GM18520 (cell line): Measurements from ENCODE around the gene NDRG2.

Experiments
- ATAC-seq: cut with Tn5 transposase; IDR thresholded peaks from one replicate; pipeline ENCODE4 v1.9.1; 2021; ENCODE audit not compliant: unreplicated experiment

NDRG2 gene

DNA sequence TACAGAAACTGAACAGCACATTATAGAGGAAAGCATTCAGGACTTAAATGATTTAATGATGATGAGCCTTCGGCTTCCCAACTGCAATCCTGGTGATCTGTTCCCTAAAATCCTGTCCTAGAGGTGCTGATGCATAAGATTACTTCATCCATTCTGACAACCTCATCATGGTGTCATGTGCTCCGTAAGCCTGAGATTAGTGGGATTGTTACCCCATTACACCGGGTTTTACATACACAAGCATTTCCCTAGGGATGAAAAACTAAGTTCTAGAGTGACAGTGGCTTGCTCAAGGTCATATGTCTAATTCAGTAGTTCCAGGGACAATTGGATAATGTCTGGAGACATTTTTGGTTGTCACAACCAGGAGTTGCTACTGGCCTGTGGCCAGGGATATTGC is 12.3 kb upstream of the NDRG2 start:
- ATAC-seq, result no peak

DNA sequence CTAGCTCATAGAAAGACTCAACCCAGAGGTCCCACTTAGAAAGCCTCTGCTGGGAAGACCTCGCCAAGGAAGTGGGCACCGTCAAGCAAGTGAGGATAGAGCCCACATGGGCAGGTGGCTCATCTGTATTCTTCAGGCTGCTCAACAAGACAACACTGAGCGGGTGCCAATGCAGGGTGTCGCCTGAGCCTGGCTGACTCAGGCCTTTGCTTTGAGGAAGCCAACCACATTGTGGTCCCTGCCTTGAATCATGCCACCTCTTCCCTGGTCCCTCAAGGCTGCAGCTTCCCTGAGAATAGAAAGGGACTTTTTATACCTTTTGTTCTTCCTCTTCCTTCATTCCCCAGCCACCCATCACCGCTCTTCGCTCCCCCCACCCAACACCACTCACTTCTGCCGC is 11.9 kb upstream of the NDRG2 start:
- ATAC-seq, result no peak

DNA sequence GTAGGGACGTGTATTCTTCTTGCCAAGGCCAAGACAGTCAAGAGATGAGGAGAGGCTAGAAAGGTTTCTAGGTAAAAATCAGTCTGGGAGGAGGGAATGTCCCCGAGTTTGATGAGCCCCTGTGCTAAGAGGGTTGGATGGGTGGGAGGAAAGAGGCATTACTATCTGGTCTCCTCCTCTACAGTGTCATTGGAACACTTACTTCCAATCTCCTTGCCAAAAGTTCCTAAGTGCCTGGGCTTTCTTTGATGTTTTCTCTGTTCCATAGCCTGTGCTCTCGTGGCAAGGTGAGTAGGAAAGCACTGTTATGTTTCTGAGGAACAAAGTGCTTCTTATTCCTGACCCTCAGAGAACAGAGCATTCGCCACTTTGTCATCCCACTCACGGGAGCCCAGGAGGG is 9.8 kb upstream of the NDRG2 start, which contains the start of gene RNASE13:
TSS of gene RNASE13 (minus strand) at position 101 of the 400 bp plus-strand sequence. CDS start 519 bp downstream, outside the sequence.
- ATAC-seq, result no peak

DNA sequence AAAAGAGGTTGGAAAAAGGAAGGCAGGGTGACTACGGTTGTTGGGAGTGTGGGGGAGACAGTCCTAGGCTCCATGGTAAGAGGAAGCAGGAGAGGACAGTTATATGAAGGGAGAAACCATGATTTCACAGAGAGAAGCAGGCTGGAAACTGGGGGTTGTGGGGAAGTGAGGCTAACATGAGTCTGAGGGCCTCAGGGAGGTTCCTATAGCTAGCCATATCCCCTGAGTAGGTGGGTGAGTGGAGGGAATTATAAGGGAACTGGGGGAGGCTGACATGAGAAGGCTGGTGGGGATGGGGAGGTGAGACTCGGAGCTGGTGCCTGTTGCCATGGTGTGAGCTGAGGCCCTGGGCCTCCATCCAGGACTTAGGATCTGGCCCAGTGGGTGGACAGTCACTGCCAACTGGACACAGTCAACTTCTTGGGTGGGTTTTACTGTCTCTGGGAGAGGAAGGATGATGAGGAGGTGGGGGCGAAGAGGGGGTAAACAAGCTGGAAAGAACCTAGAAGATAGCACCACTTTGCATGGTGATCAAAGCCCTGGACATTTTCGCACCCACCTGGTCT is 8.4 kb upstream of the NDRG2 start:
- ATAC-seq, result no peak

DNA sequence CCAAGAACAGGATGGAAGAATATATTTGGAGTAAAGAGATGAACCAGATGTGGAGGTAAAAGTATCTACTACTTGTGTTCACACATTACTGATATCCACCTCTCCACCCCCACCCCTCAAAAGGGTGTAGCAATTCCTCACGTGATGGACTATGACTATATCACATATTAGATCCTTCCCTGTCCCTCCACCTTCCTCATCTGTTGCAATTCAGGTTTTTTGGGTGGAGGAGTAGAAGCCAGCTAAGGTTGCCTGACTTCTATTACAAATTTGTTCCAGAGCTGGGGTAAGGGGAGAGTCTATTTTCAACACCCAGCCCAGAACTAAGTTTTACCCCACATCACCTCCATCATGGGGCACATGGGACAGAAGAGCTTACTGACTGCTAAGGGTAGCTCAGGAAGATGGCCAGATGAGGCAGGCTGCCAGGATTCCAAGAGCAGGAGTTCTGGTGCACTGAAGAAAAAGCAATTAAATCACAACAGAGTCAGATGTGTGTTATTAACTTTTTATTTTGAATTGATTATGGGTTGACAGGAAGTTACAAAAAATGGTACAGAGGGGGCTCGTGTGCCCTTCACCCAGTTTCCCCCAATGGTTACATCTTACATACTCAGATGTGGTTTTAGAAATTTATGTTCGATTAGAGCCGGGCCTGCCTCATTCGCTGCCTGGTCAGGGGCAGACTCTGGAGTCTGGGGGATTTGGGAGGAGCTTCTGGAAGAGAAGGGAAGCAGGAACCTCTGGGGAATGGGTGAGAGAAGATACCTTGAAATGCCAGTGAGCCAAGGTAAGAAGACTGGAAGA is 7.7 kb upstream of the NDRG2 start:
- no peak for ATAC-seq

DNA sequence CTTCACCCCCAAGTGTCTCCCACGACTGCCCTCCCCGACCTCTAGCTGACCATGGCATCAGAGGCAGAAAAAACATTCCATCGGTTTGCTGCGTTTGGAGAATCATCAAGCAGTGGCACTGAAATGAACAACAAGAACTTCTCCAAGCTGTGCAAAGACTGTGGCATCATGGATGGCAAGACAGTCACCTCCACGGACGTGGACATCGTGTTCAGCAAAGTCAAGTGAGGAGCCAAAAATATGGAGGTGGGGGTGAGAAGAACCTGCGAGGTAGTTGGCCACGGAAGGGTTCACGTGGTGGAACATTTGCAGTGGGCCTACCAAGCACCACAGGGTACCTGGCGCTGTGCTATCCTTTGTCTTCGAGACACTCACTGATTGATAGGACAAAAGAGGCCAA is 5.7 kb upstream of the NDRG2 start:
- no peak for ATAC-seq

DNA sequence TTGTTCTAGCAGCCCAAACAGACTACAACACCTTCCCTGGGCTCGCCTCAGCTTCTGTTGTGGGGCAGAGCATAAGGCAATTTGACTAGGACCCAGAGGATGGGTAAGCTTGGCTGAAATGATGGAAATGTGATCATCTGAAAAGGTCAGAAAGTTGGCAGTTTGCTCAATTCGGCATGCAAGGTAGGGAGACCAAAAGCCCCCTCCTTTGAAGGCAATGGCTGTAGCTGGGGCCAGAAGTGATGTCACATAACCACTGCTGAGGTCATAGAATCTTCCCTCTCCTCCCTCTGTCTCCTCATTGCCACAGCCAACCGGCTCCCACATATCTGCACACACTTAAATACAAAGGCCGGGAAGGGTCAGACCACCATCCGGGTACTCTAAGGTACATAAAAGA is 5.1 kb upstream of the NDRG2 start, which contains the start of gene TPPP2:
TSS of gene TPPP2 (plus strand) at position 301 of the 400 bp plus-strand sequence. CDS start 365 bp downstream, outside the sequence.
- ATAC-seq, result no peak

DNA sequence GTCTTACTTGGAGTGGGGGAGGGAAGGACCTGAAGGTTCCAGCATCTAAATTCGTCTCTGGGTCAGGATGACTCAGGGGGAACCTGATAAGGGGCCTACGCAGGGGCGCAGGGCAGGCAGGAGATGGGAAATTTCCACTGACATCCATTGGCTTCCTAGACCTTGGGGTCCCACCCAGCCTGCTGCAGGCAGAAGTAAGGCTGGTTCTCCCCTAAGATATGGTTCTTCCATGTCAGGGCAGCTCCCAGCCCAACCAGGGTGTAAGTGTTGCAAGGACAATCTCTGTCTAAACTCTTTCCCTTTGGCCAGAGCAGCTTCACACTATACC is 2.1 kb upstream of the NDRG2 start:
- no peak for ATAC-seq

DNA sequence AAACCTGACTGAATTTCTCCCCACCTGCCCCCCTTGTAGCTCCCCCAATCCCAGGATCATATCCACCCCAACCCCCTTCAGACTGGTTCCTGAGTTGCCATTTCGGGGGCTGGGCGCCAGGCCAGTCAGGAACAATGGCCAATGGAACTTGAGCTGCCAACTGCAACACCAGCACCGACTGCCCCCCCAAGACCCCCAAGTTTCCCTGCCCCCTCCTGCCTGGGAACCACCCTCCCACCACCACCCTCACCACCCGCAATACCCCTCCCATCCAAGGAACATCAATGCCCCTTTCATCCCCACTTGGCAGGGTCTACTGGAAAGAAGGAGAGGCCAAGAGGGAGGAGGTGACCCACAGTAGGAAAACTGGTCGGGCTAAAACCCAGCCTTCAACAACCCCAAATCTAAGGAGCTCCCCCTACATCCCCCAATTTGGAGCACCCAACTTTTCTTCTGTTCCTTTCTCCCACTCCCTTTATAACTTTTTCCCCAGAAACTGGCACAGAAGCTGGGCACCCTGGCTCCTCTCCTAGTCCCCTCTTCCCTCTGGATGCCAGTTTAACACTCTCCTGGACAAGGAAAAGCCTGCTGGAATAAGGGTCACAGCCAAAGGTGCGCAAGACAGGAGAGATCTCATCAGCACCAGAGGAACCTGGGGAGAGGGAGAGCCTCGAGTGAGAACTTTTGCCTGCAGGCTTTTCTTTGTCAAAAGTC is 1.6 kb upstream of the NDRG2 start:
- ATAC-seq, result no peak

DNA sequence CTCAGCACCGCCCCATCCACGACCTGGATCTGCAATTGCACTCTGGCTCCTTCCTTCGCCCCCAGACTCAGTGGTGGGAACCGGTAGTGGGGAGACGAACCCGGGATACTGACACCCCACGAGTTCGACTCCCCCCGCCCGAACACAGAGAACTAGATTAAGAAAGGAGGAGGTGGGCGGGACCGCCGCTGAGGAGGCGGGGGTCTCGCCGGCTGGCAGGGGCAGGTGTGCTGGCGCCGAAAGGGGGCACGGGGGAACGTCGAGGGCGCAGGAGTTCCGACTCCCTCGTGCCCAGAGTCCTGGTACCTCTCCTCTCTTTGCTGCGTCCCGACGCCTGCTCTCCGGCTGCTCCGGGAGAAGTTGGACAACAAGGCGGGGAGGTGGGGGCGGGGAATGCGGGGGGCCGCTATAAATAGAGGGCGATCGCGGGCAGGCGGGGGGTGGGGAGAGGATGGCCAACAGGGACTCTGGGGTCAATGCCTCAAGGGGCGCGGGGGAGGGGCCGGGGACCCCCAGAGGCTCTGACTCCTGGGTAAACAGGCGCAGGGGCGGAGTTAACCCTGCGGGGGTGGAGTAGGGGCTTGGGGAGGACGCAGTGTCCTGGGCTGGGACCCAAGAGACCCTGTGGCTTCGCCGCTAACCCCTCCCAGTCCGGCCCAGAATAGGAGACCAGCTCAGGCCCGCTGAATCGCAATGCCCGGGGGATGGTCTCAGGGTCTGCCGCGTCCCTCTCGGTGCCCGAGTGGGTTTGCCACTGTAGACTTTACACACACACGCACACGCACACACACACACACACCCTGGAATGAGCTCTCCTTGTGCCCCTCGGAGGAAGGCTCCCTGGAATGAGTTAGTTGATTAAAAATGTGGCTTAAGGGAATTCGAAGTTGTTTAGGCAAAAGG is 761 bp upstream of the NDRG2 start:
- no peak for ATAC-seq

DNA sequence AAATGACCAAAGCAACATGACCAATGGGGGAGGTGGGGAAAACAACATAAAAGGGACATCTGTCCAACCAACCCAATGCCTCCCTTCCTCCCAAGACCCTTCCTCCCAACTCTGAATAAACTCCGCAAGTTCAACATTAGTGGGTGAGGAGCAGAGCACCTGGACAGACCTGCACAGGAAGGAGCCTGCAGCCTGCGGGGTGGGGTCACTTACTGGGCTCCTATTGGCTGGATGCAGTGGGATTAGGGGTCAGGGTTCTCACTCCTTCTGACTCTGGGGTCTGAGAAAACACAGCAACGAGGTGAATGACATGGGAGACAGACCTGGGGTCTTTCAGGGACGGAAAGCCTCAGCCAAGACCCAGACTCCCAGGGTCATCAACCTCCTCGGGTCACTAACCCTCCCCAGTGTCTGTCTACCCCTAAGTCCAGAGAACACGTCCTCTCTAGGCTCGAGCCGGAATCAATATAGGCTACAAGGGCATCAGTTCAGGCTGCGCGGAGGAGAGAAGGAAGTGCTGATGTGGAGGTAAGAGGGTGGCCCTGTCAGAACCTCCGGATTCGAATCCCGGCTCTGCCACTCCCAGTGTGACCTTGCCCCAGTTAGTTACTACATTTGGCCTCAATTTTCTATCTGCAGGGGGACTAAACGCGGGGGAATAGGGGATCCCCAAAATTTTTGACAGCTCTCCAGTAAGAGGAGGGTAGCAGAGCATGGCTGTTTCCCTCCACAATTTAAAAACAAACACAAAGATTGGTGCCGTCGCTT is 860 bp downstream of the NDRG2 start:
- no peak for ATAC-seq

DNA sequence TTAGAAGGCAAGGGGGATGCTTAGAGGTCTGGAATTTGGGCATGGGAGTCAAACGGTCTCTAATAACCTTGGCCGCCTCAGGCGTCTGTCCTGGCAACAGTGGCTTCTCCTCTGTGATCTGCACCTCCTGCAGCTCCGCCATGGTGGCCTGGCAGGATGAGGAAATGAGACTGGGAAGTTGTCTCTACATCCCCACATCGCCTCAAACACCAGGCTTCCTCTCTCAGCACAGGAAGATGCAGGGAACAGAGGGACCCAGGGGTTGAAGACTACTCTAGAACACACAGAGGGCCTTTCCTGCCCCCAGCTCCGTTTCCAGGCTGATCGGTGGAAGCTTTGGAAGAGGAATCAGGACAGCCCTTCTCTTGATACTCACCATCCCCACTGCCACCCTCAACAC is 1.7 kb downstream of the NDRG2 start:
- no peak for ATAC-seq

DNA sequence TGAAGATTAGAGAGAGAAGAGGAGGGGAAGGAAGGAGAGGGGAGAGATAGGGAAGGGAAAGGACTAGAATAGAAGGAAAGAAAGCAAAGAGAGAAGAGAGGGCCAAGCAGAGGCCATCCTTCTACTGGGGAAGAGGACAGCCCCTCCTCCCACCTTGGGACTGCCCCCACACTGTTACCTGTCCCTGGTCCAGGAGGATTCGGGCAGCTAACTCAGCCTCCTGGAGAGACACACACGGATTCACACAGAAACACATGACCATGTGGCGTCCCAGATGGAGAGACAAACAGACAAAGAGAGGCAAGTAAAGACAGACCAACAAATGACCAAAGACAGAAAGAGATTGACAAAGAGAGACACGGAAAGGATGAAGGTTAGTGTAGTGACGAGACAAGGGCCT is 2.2 kb downstream of the NDRG2 start:
- no peak for ATAC-seq

DNA sequence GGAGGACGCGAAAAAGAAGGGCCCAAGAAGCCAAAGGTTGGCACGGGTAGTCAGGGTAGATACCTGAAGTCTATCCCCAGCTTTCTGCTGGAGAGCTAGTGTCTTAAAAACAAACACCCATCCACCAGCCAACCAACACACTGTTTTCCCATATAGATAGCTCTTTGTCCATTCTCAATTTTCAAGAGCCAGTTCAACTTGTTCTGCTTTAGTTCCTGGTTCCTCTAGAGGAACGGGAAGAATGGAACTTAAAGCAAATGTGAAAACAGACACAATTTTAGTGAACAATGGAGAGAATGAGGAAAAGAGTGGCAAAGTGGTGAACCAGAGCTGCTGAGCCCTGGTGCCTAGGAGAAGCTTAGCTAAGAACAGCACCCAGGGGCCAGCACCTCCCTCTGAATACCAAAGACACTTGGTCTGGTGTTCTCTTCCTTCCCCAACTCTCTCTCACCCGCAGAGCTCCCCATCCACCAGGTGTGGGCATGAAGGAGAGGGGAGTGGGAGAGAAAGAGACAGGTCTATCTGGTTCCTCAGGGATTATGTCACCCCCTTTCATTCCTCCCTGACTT is 3.8 kb downstream of the NDRG2 start:
- ATAC-seq, result no peak

DNA sequence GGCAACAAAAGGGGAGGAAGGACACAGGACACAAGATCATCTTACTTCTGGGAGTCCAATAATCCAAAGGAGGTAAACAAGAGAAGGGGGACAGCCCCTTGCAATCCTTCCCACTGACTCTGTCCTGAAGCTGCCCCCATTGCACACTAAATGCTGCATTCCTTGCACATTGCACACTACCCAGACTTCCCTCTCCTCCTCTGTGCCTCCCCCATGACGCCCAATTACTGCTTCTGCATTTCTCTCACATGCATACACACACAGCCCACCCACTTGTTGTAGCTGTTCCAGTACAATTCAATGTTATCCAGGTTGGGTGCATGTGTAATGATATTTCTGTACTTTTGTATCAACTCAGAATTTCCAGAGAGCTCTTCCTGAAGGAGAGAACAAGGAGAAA is 5.5 kb downstream of the NDRG2 start:
- no peak for ATAC-seq

DNA sequence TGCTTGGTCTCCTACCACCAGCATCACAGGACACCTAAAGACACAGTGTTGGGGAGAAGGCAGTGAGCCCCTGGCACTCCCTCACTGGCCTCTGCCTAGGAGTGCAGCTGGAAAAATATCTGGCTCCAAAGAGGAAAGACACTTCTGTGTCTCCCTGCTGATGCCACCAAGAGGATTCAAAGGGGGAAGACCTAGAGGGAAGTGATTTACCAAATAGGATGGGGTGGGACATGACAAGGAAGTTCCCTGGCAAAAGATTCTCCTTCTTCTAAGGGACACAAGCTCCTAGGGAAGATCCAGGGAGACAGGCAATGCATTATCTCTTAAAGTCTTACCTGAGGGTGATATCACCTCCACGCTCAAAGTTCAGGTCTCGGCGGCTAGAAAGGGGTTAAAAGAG is 6.1 kb downstream of the NDRG2 start:
- no peak for ATAC-seq

DNA sequence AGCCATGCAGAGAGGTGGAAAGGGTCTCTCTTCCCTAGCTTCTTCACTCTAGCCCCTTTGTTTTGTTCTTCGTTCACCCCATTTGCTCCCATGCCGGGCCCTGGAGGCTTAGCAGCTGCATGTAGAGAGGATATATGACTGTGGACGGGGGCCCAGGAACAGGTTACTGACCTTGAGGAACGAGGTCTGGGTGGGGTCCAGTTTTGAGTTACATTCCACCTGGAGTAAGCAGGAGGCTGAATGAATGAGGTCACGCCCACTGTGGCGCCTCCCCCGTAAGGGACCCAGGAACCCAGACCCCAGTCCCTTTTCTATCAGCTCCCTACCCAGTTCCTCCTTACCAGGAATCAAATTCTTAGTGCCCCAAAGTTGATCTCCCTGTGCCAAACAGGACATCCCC is 6.6 kb downstream of the NDRG2 start:
- no peak for ATAC-seq

DNA sequence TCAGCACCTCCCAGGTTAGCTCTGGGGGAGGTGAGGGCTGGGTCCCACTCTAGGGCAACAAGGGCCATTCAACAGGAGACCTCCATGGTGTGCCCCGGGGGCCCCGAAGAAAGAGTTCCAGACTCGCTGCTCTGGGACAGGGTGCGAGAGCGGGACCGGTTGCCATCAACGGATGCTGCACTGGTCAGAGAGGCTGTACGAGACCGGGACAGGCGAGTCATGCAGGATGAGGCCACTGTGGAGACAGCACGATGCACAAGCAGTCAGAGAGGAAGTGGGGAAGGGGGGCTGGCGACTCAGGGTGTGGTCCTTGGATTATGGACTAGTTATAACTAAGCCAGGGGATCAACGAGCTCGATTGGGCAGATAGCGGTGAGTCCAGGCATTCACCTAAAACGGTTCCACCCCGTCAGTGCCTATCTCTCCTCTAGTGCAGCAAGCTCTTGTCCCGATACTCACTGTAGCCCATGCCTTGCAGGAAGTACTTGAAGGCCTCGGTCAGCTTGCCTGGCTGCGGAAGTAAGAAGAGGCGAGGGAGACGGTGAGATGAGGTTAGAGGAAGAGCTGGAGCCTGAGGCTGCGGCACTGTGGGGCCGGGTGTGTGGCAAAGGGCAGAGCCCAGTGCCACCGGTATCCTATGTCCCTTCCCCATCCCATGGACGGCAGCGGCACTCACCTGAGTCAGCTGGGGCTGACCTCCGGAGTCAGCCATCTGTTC is 7.2 kb downstream of the NDRG2 start:
- ATAC-seq, result no peak

DNA sequence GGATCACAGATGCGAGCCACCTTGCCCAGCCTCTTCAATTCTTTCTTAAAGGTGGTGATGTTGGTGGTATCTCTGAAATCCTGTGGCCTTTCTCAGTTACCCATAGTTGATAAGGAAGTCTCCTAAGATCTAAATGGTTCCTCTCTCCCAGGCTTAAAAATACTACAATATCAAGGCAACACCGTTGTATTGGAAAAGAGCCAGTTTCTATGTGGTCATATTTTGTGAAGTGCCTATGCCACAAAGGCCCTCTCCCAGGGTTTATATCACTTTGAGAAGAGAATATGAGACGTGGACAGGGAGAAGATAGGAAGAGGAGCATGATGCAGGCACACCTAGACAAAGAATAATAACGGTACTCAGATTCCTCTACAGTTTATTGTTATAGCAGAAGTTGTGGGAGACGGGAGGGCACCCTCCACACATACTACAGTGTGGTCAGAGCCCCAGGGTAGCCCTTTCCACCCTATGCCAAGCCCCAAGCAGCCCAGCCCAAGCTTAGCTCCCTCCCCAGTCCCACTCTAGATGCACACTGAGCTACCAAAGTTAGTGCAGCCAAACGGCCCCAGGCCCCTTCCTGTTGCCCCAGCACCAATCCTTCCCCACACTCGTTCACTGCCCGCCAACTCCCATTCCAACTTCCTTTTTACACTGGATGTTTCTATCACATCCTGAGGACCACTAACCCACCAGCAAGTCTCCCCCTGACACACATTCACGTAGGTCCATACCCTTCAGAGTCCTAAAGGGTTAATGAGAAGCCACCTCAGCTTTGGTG is 8.3 kb downstream of the NDRG2 start:
- no peak for ATAC-seq
